K562 (cell line): ENCODE data around the gene SLC7A11. TPM values are rescaled to one million over a fixed set of nuclear protein-coding genes. Genes with fewer than 3 reads are reported as not detected.
A peak's percentile ranks its signal among the peaks of the same experiment; 100 is the strongest.

ENCODE experiments used
- ARID2 ChIP-seq: fragments of 450-650 bp; IDR thresholded peaks from 2 replicates; pipeline ENCODE4 v1.6.1; 2017; ENCODE audit warnings: antibody characterized with exemption, mild to moderate bottlenecking
- CEBPZ ChIP-seq: fragments of 150-350 bp; IDR thresholded peaks from 2 replicates; pipeline ENCODE4 v1.6.1; 2014; ENCODE audit warnings: low read depth, mild to moderate bottlenecking, low read length, borderline replicate concordance
- IFI16 ChIP-seq: fragments of 250-450 bp; sonication (Bioruptor Pico); IDR thresholded peaks from 2 replicates; pipeline ENCODE4 v2.1.2; 2022; ENCODE audit warnings: mild to moderate bottlenecking, inconsistent platforms
- MEF2A ChIP-seq: IDR thresholded peaks from 2 replicates; pipeline ENCODE4 v1.6.1; 2011; ENCODE audit warnings: low read depth, mild to moderate bottlenecking, low read length, moderate library complexity; ENCODE audit not compliant: control insufficient read depth
- RAD21 ChIP-seq, 2 experiments: fragments of 250-450 bp in 1 of 2; fragments of 450-650 bp in 1 of 2; sonication (Bioruptor Pico) in 1 of 2; formaldehyde crosslinking in 1 of 2; IDR thresholded peaks in 1 of 2; conservative IDR thresholded peaks in 1 of 2; 2 replicates each; pipeline versions ENCODE4 v1.4.0 to v1.8.0; 2020 to 2022; ENCODE audit warnings: mild to moderate bottlenecking in 2 of 2, moderate library complexity in 1 of 2
- SIN3B ChIP-seq: fragments of 450-650 bp; IDR thresholded peaks from 2 replicates; pipeline ENCODE4 v1.6.1; 2017; ENCODE audit warnings: low read depth, mild to moderate bottlenecking, moderate library complexity
- TAF9B ChIP-seq: fragments of 450-650 bp; IDR thresholded peaks from 2 replicates; pipeline ENCODE4 v1.6.1; 2018; ENCODE audit warnings: mild to moderate bottlenecking; ENCODE audit not compliant: partially characterized antibody
- ZNF444 ChIP-seq: fragments of 250-450 bp; sonication (Bioruptor Pico); IDR thresholded peaks from 2 replicates; pipeline ENCODE4 v1.4.0; 2020; ENCODE audit warnings: mild to moderate bottlenecking, moderate library complexity
- ZNF785 ChIP-seq: fragments of 250-450 bp; sonication (Bioruptor Pico); IDR thresholded peaks from 2 replicates; pipeline ENCODE4 v1.4.0; 2020; ENCODE audit warnings: mild to moderate bottlenecking
- polyA plus RNA-seq, 8 experiments: library from polyadenylated mRNA; depleted of rRNA in 4 of 8; stranded (reverse) in 5 of 8; unstranded in 3 of 8; fragments of >200 nt; fragmentation: Nextera tagmentation in 2 of 8; fragmentation: Illumina TruSeq in 1 of 8; extraction: Ambion mirVana in 2 of 8; extraction: Trizol in 1 of 8; gene quantifications; 2 replicates each; pipeline versions ENCODE4 v1.2.1 to v1.2.3, GENCODE V29; 2011 to 2014; ENCODE audit warnings: inconsistent platforms in 1 of 8, missing spikeins in 1 of 8
- total RNA-seq, 7 experiments: library from RNA; depleted of rRNA in 6 of 7; stranded (reverse); fragments of >200 nt in 6 of 7; fragmentation: Illumina TruSeq in 2 of 7; extraction: Trizol in 2 of 7; gene quantifications; 2 replicates each; pipeline versions ENCODE4 v1.2.1 to v1.2.3, GENCODE V29; 2011 to 2021; ENCODE audit warnings: low replicate concordance in 1 of 7
- TF ChIP-seq, protein P1 (sequence below): fragments of 250-450 bp; sonication (Bioruptor Pico); IDR thresholded peaks from 2 replicates; pipeline ENCODE4 v1.5.0; 2020; ENCODE audit warnings: mild to moderate bottlenecking

SLC7A11 gene
- total and polyA plus RNA-seq, 9 of the 15 experiments (the other 6 are each of a cell fraction or from before 2014, with no cell fraction given), result 4.5 to 26.1 (median 13.5) TPM

DNA sequence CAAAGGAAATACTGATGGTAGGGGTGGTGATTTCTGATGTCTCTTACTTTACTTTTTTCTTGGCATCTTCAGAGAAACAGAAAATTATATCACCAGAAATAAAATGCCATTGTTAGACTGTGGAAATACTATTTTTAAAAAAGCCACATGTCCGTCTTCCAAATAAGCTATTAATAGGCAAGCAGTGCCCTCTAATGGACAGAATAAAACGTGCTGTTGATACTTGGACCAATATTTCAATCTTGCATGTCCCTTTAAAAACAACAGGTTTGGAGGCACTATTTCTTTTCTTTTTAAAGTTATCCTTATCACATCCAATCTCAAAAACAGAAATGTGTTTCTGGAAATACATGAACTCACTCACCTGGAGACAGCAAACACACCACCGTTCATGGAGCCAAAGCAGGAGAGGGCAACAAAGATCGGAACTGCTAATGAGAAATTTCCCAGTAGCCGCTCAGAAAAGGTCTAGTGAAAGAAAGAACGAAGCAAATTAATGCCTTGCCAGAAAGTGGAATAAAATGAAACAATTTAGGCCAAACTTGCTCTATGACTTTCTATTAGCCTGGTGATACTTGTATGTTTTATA lies 59.2 kb downstream of the SLC7A11 start (continued):
- no peak for TF ChIP-seq SIN3B
- no peak for TF ChIP-seq TAF9B
- TF ChIP-seq RAD21 (CRISPR knock-in tag; conservative IDR thresholded peaks at IDR 0.05 in 1 of 2, IDR thresholded peaks at IDR 0.05 in 1 of 2), result peak; percentile 23 to 33; a peak in 1 of 4 replicates
- TF ChIP-seq, protein P1, sequence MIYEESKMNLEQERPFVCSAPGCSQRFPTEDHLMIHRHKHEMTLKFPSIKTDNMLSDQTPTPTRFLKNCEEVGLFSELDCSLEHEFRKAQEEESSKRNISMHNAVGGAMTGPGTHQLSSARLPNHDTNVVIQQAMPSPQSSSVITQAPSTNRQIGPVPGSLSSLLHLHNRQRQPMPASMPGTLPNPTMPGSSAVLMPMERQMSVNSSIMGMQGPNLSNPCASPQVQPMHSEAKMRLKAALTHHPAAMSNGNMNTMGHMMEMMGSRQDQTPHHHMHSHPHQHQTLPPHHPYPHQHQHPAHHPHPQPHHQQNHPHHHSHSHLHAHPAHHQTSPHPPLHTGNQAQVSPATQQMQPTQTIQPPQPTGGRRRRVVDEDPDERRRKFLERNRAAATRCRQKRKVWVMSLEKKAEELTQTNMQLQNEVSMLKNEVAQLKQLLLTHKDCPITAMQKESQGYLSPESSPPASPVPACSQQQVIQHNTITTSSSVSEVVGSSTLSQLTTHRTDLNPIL, result no peak
- 0 out of 2 replicates have a peak, but pooled peaks have one; percentile 38 for TF ChIP-seq MEF2A
- TF ChIP-seq IFI16 (CRISPR knock-in tag), result no peak
- no peak for TF ChIP-seq ZNF785 (CRISPR knock-in tag)
- TF ChIP-seq ARID2, result no peak
- TF ChIP-seq ZNF444, result no peak
- TF ChIP-seq CEBPZ, result no peak
